Measurements from ENCODE around the gene ARHGDIG.

- no peak for TF ChIP-seq POLR2A (IDR thresholded peaks at IDR 0.05)
- TF ChIP-seq CTCF (IDR thresholded peaks at IDR 0.05), result no peak
- TF ChIP-seq POLR2AphosphoS5 (IDR thresholded peaks at IDR 0.05), result no peak
- TF ChIP-seq EP300 (IDR thresholded peaks at IDR 0.05), result no peak
These were observed 37.0 kb upstream of the ARHGDIG start for GRCh38 chr16:243348-243747.
